T-helper 9 cell (primary cell): ENCODE data around the gene C14orf132.
"Not testable (repeated sequence)": the region's sequence is repeated elsewhere in the genome, so short reads cannot be mapped to it uniquely, and the experiment has no call there.

ENCODE experiments used
- DNase-seq: peaks from one replicate; pipeline ENCODE4 v3.0.0-alpha.2; 2020
- total RNA-seq, 2 donors: gene quantifications; one replicate each; lab custom pipeline; 2026; lab: John Stamatoyannopoulos, UW

The C14orf132 gene
- 1.4 to 15.9 reads per million in 2 donors for total RNA-seq

DNA sequence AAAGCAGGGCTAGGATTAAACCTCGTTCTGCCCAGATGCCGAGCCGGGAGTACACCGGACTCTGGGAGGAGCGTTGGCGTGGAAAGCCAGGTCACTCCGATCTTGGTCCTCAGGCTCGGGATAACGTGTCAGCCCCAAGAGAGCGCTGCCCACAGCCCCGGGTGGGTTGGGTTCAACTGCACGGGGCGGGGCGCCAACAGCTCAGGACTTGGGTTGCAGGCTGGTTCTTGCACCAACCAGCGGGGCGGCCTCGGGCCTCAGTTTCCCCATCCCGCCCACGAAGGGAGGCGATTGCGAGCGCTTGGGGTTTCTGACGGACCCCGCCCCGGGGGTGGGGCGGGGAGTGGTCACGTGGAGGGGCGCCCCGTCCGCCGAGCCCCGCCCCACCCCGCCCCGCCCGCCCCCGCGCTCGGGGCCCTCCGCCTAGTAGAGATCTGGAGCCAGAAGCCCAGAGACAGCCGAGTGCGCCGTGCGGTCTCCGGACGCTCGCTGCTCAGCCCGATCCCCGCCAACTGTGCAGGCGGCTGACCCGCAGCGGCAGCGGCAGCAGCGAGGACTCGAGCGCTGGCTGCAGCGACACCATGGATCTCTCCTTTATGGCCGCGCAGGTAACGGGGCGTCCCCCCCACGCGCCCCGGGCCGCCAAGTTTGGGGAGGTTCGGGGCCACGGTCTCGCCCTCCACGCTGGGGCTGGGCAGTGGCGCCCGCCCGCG lies at the start of gene C14orf132:
C14orf132 (plus strand) TSS at position 443 of the 713 bp plus-strand sequence; CDS start at position 582, 139 bp downstream.
- no peak for DNase-seq

DNA sequence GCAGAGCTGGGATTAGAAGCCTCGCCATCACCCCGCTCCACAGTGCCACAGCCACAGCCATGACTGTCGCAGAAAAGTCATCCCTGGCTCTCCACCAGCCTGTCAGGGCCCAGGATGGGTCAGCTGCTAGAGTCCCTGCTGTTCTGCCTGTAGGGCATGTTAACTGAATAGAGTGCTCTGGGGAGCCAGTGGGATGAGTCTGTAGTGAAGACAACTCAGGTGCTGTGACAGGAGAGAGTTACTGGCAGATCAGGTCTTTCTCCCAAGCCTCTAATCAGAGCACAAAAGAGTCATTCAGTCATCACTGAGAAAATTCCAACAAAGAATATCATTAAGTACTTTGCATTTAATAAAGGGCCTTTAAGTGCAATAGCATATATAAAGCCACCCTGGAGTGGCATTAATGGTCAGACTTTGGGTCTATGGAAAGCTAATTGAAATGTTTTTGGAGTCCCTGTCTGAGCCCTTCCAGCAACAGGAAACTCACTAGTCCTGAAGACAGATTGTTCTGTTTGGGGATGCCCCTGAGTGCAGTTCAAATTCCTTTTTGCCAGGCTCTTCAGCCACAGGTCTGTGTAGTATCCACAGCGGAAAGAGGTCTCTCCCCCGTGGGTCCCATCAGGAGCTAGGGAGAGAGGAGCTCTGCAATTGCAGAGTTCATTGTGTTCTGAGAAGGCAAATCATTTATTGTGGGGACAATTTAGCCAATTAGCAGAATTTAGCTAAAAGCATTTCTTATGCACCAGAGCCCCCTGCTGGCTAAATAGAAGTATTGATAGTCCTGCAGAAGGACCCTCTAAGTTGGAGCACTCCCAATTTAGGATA lies 45.2 kb upstream of the C14orf132 start:
- DNase-seq: no peak

DNA sequence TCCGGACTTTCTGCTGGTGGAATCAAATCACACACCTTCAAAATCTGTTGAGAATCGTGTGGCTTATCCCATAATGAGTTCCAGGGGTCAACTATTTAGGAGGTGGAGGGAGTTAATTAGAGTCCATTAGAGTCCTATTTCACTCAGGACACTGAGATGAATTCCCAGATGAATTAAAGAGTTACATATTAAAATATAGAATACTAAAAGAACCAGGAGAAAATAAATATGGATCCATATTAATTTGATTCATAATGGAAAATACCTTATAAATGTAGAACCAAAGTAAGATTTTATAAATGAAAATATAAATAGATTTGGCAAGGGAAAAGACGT lies 44.6 kb upstream of the C14orf132 start:
- no peak for DNase-seq

DNA sequence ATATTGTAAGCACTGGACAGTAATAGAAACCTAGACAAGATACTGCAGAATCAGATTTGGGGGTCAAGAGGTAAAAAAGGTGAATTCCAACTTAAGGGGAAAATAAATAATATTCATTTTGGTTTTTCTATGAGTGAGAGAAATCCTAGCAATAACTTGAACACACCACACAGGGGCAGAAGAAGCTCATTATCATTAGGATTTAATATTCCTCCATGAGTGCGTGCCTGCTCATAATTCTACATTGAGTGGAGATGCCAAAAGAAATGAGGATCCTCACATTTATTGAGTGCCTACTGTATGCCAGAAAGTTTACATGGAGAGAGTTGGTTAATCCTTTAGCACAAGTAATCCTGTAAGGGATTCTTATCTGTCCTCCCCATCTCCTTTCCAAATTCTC lies 40.5 kb upstream of the C14orf132 start:
- no peak for DNase-seq

DNA sequence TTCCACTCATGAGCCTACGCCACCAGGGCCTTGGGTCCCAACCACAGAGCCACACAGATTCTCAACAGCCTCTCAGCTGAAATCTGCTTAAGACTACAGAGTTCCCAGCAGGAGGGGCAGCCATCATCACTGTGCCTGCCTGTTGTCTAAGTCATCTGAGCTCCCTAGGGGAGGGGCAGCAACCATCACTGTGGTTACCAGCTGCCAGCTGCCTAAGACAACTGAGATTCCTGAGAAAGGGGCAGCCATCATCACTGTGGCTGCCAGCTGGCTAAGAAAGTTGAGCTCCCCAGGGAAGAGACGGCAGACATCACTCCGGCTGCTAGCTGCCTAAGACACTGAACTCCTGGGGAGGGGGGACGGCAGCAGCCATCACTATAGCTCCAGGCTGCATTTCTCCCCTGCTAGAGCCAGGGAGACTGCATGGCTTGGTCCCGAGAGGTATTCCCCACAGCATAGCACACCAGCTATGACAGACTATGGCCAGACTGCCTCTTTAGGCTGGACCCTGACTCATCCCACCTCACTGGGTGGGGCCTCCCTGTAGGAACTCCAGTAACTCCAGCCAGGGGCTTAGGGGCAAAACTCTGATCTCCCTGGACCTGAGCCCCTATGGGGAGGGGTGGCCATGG lies 37.2 kb upstream of the C14orf132 start:
- no peak for DNase-seq

DNA sequence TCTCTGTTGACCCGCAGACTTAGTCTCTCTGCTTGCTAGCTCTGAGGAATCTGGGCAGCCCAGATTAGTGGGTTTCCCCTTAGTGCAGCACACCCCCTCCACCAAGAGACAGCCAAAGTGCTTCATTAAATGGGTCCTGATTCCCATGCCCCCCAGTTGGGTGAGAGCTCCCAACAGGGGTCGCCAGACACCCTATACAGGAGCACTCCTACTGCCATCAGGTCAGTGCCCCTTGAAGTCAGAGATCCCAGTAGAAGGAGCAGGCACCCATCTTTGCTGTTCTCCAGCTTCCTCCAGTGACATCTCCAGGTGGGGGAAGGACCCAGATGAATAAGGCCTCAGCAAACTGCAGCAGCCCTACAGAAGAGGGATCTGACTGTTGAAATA lies 36.7 kb upstream of the C14orf132 start:
- DNase-seq: no peak

DNA sequence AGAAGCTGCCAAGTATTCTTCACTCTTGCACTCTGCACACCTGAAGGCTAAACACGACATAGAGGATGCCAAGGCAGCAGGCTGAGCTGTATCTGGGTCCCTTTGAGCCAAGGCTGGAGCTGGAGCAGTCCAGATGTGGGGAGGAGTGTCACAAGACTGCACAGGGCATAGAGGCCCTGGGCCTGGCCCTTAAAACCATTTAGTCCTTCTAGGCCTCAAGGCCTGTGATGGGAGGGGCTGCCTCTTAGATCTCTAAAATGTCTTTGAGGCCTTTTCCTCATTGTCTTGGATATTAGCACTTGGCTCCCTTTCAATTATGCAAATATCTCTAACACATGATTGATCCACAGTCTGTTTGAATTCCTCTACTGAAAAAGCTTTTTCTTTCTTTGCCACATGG lies 28.0 kb upstream of the C14orf132 start:
- DNase-seq: no peak

DNA sequence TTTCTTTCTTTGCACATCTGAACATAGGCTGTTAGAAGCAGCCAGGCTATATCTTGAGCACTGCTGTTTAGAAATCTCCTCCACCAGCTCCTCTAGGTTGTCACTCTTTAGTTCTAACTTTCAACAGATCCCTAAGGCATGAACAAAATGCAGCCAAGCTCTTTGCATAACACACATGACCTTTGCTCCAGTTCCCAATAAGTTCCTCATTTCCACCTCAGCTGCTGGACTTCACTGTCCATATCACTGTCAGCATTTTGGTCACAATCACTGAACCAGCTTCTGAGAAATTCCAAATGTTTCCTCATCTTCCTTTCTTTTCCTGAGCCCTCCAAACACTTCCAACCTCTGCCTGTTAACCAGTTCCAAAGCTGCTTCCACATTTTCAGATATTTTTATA lies 27.6 kb upstream of the C14orf132 start:
- no peak for DNase-seq

DNA sequence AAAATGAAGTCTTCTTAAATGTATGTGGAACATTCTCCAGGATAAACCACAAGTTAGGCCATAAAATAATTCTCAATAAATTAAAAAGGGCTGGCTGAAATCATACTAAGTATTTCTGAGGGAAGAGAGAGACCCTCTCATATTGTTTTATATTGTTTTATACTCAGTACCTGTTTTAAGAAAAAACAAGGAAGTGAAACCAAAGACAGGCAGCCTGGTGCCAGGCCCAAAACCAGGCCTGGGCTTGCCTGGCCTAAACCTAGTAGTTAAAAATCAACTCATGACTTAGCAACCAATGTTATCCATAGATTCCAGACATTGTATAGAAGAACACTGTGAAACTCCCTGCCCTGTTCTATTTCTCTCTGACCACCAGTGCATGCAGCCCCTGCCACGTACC lies 26.4 kb upstream of the C14orf132 start:
- DNase-seq: not testable (repeated sequence)

DNA sequence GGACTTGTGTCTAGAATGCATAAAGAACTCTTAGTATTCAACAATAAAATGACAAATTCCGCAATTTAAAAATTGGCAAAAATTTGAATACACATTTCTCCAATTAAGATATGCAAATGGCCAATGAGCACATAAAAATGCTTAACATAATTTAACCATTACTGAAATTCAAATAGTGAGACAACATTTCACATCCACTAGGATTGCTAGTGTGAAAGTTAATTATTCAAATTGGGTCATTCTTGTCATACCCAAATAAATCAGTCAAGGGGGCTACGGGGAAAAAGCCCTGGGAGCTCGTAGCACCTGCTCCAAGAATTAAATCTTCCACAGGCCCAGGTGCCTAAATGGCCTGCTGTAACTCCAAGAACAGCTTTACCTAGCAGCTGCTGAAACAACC lies 25.0 kb upstream of the C14orf132 start:
- DNase-seq: no peak

DNA sequence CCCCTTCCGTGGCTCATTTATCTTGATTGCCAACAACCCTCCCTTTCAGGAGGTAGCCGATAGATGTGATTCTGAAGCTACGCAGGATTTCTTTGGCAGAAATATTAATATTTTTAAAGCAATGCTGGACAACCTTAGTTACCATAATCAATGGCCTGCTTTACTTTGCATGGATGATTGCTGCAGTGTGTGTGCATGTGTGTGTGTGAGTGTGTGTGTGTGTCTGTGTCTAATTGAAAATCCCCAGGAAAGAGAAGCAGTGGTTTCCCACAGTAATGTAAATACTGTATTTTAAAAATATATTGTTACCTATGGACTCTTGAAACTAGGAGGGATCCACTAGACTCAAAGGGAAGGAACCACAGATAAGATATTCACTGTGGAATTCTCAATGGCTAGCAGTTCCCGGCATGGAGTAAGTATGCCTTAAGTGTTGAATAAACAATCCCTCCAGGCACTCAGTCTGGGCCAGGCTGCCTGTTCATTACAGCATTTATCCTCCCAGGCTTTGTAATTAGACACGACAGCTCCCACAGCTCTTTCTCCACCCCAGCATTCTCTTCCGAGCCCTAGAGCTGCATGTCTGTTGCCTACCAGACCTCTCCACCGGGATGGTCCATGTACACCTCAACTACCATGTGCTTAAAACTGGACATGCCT lies 22.5 kb upstream of the C14orf132 start:
- DNase-seq: no peak

DNA sequence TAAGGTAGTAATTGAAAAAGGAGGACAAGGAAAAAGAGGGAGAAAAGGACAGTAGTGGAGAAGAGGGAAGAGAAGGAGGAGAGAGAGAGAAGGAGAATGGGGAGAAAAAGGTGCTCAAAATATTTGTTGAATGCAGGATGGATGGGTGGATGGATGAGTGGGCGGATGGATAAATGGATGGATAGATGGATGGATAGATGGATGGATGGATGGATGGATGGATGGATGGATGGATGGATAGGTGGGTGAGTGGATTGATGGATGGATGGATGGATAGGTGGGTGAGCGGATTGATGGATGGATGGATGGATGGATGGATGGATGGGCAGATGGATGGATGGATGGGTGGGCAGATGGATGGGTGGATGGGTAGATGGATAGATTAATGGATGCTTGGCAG lies 21.3 kb upstream of the C14orf132 start:
- no peak for DNase-seq

DNA sequence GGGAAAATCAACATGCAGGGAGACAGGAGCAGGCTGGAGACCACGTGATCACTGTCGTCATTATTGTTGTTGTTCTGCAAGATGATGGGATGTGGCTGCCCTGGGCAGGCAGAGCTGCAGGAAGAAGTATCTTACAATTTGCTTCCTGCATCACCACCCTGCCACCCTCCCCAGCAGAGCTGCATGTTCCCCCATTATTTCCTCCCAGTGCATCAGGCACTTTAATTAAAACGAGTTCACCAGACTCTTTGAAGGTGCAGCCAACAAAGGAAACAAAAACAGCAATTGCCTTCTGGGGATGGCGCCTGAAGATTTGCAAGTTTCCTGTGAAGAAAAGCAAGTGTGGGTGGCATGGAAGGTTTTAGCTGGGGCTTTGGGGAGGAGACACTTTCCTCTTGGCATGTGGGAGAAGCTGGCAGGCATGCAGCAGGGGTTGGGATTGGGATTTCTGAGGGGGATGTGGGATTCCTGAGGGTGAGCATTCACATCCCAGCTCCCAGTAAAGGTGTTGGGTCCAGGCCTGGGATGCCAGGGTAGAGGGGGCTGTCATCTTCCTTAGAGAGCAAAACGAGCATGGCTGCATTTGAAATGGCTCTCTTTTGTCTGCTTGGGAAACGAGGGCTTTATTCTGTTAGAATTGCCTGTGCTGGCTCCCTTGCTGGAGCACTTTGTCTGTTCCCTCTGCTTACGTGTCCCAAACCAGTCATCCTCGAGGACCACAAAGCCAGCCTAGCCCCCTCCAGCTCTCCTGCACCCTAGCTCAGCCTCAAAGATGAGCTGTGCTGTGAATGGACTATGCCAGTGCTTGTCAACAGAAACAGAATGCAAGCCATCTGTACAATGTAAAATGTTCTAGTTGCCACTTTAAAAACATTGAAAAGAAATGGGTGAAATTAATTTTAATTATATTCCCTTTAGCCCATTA lies 11.5 kb upstream of the C14orf132 start:
- DNase-seq: no peak

DNA sequence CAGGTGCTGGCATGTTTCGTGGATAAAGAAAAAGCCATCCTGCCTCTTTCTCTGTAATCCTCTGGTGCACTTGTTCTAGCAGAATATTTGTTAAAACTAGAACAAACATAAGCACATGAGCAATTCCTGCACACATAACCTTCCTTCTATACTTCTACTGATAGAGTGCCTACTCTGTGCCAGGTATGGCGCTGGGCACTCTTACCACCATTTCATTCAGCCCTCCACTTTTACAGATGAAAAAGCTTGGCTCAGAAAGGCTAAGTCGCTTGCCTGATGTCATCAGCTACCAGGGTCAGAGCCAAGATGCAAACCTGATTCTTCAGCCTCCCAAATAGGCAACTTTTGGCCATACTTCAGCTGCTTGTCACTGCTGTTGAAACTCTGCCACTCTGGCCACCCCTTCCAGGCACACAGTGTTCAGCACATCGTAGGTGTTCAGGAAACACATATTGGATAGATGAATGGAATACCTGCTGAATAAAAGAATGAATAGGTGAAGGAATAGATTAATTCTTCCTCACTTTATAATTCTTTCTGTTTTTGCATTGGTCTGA lies 10.0 kb upstream of the C14orf132 start:
- no peak for DNase-seq

DNA sequence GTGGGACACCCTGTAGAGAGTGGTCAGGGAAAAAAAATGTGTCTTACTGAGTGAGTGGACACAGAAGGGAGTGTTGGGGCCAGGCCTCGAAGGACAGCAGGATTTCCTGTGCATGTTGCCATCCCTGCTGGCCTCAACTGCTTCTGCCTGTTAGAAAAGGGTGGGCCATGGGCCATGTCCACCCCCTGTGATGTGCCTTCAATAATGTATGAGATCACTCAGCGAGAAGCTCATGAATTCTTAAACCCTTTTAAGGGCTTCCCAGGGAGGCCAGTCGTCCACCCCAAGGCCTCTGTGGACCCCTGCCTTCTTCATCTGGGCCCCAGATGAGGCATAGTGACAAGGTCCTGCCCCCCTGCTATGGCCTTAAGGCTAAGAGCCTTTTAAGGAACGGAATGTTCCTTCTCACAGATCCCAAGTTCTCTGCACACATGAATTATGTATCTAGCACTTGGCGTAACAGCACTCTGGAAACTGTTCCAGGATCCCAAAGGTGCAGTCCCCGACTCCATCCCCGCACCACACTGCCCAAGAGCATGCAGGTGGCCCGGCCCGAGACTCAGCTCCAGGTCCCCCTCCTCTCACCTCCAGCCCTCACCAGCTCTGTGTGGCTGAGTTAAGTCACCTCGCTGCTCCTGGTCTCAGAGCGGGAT lies 8.9 kb upstream of the C14orf132 start:
- no peak for DNase-seq

DNA sequence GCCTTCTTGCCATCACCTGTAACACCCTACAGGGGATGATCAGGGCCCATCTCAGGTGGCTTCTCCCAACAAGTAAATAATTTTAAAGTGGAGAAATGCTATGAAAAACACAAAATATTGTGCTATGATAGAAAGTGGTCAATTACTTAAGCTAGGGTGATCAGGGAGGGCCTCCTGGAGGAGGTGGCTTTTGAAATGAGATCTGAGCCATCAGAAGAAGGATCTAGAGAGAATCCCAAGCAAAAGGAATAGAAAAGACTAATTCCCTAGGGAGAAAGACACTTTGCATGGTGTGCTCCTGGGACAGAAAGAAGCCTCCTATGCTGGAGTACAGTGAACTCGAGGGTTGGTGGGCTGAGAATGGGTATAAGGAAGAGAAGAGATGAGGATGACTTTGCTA lies 7.5 kb upstream of the C14orf132 start:
- DNase-seq: no peak

DNA sequence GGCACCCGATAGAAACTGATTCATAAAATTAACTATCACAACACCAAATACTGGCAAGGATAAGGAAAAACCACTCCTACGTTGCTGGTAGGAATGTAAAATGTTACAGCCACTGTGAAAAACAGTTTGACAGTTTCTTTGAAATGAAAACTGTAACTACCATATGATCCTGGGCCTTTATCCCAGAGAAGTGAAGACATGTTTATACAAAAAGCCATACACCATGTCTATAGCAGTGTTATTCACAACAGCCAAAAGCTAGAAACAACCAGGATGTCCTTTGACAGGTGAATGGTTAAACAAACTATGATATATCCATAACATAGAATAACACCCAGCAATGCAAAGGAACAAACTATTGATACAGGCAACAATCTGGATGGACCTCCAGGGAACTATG lies 3.7 kb upstream of the C14orf132 start:
- no peak for DNase-seq

DNA sequence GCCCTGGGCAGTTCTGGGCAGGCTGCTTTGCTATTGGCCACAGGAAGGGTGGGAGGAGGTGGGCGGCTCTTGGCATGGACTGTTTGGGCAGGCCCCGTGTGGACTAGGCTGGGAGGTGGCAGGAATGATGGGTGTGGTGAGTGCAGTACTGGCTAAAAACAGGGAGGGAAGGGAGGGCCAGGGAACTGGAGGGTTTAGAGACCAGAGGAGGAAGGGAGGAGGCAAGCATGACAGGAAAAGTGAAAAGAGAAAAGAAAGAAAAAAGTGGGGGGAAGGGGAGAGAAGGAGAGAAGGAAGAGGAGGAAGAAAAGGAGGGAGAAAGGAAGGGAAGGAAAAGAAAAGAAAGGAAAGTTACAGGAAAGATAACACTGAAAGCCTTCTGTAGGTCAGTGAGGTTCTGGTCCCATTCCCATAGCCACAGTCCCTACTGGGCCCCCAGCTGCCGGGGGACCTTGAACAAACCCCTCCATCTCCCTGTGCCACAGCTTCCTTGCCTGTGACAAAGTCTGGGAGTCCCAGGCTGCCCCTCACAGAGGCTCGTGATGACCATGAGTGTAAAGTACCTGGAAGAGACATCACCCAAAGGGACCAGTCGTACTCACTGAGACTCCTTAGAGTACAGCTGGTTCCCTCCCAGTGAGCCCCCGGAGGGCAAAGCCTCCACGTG lies 1.1 kb upstream of the C14orf132 start:
- DNase-seq: no peak

DNA sequence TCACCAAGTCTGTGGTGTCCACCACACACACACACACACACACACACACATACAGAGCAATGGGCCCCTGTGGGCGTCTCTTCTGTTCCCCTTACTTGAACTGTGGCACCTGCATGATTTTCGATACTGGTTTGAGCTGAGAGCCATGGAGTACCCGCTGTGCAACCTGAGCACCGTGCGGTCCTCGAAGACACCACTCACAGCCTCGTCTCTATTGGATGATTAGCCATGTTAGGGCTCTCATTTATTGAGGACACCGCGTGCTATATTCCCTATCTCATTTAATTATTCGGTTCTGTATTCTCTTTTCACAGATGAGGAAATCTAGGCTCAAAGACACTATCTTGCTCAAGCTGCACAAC lies 623 bp upstream of the C14orf132 start:
- DNase-seq: no peak

DNA sequence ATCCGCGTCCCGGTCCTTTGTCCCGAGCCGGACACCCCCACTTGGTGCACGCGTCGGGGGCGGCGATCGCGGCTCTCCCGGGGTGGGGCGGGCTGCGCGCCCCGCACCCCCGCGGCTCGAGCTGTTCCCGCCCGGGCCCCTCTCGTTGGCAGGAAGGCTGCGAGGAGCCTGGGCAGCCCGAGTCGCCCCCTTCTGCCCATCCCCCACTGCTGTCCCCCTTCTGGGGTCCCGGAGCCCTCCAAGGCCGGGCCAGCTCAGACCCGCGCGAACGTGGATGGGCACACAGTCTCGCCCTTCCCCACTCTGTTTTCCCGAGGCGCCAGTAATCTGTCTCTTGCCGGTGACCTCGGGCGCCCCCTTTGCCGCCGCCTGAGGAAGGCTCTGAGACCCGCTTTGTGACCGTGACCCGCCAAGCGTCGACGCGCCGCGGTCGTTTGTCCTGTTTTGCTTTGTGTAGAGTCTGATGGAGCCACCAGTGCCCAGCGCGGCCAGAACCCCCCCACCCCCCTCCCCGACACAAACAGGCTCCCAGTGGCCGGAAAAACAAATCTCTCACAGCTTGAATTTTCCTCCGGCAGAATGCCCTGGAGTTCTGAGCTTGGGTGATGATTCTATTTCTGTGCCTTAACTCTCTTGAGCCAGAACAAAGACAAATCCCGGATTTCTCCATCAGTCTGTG lies 610 bp downstream of the C14orf132 start:
- DNase-seq: no peak
